Stimulated activated CD4-positive, alpha-beta T cell treated with anti-CD3 and anti-CD28 coated beads, Interleukin-2, amount 100 ng/mL, for 48 hours (primary cell): ENCODE measurements around the gene ATXN7L1.
"Not testable (repeated sequence)": the region's sequence is repeated elsewhere in the genome, so short reads cannot be mapped to it uniquely, and the experiment has no call there.

Experiments used
- DNase-seq, 2 donors: peaks; one replicate each; pipeline ENCODE4 v3.0.0-alpha.2; 2020

ATXN7L1 gene

DNA sequence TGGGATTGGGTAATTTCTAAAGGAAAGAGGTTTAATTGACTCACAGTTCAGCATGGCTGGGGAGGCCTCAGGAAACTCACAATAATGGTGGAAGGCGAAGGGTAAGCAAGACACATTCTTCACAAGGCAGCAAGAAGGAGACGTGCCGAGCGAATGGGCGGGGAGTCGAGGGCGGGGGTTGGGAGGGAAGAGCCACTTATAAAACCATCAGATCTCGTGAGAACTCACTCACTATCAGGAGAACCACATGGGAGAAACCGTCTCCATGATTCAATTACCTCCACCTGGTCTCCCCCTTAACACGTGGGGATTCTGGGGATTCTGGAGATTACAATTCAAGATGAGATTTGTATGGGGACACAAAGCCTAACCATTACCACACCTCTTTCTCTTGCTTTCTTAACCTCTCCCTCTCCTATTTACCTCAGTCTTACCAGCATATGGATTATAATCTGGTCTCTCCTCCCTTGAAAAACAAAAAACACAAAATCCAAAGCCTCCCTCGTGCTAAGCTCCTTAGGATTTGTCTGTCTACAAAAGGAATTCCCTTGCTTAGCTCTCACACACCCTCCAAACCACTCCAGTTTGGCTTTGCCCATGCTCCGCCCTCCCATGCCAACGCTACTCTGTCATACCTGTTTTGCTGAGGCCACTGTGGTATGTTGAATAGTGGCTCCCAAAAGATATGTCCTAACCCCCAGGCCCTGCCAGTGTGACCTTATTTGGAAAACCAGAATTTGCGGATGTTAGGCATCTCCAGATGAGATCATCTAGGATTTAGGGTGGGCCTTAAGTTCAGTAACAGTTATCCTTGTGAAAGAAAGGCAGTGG is 275.5 kb downstream of the ATXN7L1 start:
- DNase-seq = no peak

DNA sequence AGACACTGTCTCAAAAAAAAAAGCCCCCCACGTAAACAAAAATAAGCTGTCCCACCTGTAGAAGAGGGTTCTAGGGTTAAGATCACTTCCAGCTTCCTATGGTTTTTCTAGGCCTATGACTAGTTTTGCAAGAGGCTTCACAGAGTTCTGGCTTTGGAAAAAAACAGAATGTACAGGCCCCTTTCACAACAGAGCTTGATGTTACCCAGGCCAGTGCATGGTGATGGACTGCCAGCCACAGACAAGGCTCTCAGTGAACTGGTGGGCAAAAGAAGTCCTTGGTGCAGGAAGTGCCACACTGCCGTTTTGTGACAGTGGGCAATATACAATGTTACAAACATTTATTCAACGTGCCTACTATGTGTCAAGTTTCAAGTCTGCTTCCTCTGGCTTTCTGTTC is 276.8 kb downstream of the ATXN7L1 start:
- no peak for DNase-seq

DNA sequence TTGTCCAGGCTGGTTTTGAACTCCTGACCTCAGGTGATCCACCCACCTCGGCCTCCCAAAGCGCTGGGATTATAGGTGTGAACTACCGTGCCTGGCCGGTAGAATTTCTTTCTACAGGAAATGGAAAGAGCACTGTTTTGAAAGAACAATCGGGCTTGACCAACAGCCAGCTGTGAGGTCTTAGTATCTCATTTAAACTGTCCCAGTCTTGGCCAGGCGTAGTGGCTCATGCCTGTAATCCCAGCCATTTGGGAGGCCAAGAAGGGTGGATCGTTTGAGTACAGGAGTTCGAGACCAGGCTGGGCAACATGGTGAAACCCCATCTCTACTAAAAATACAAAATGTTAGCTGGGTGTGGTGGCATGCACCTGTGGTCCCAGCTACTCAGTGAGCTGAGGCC is 277.3 kb downstream of the ATXN7L1 start:
- DNase-seq = not testable (repeated sequence)

DNA sequence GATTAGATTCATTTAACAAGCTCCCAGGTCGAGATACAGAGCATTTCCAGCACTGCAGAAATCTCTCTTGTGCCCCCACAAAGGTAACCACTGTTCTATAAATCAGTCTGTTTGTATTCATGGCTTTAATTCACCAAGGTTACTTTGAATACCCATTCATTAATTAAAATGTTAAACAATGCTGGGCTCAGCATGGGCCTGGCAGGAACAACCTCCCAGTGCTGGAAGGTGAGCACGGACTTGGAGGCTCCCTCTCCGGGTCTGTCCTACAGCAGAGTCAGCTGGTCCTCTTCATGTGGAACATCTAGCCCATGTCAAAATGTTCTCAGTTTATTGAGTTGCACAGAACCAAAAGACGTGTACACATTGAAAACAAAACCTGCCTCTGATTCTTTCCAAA is 279.5 kb downstream of the ATXN7L1 start:
- no peak for DNase-seq

- DNase-seq = no peak
Measured at GRCh38 chr7:105594034-105594433, 282.4 kb downstream of the ATXN7L1 start.

- DNase-seq = no peak
Measured at GRCh38 chr7:105591522-105591921, 284.9 kb downstream of the ATXN7L1 start.

GRCh38 chr7:105590793-105591192 is 285.6 kb downstream of the ATXN7L1 start:
- DNase-seq = no peak

DNA sequence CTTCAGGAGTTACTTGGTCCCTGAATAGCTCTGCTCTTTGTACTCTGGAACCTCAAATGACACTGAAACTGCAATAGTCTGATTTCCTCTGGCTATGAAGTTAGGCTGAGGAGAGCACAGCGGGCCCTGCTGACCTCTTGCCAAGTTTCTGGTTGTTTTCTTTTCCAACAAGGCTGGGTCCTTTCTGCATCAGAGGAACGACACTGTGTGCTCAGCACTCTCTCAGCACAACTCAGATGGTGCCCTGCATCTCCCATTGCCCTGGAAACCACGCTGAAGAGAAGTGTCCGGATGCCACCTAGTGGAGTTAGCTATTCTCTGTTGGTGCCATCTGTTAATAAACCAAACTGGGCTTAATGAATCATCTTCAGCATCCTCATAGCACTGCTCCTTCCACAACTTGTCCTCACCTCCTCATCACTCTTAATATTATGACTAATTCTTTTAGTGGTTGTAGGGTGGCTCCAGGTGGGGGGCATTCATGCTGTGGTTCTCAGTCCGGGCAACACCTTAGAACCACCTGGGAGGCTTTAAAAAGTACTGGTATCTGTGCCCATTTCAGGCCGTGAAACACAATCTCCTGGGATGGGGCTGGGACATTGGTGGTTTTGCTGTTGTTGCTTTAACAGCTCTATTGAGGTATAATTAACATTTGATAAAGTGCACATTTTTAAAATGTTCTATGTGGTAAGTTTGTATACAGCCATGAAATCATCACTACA is 286.9 kb downstream of the ATXN7L1 start:
- peak; percentile 25 to 42 for DNase-seq

DNA sequence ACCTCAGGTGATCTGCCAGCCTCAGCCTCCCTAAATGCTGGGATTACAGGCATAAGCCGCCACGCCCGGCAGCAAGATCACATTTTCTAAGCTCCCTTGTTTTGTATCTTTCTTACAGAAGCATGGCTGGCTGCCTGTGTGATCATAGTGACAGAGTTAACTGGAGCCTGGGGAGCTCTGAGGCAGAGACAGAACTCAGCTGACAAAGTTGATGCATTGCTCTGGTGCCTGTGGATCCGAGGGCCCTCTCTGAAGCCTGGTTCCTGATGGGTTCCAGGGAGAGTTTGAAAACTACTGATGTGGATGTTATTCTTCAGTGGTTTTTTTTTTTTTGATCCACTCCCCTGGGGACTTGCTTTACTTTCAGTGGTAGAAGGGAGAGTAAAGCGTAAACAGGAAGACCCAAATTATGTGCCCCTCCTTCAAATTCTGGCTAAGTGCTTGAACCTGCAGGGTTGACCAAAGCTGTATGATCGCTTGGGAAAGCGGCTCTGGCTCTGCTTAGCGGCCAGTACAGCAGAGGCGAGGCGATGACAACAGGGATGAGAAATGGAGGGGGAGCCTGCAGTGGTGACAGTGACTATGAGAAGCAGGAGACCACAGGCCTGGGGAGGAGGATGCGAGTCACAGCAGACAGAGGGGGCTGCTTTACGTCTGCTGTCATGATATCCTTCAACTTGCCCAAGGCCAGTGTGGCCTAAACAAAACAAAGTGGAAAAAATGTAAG is 288.3 kb downstream of the ATXN7L1 start:
- DNase-seq = no peak

- no peak for DNase-seq
Measured at GRCh38 chr7:105585850-105586500, 290.4 kb downstream of the ATXN7L1 start.

DNA sequence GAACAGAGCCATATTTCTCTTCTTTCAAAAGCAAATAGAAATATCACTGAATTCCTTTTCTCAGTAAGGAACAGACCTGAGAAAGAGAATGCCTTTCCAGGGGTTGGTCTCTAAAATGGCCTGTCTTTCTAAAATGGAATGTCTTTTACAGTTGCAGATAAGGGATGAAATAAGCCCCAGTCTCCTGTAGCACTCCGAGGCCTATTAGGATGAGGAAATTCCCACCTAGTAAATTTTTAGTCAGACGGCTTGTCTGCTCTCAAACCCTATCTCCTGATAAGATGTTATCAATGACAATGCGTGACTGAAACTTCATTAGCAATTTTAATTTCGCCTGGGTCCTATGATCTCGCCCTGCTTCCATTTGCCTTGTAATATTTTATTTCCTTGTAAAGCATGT is 292.2 kb downstream of the ATXN7L1 start:
- no peak for DNase-seq

DNA sequence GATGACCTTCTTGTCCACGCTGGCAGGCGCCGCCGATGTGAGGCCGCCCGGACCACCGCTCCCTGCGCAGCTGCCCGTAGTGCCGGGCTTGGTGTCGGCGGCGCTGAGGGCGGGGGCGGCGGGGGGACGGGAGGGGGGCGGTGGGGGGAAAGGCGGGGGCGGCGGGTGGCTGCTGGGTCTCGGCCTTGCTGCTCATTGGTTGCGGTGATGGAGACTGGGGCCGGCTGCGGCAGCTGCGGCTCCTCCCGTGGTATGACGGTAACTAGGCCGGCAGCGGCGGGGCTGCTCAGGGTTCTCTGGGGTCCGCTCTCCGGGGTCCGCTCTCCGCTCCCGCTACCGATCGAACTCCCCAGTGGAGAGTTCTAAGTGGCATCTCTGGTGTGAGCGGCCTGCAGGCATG is 293.3 kb downstream of the ATXN7L1 start:
- no peak for DNase-seq

GRCh38 chr7:105581066-105581811 is 295.2 kb downstream of the ATXN7L1 start, which contains the start of gene EFCAB10:
Gene EFCAB10 (minus strand): TSS chr7:105581493. CDS start chr7:105581463, 30 bp downstream.
- DNase-seq = peak; percentile 46 to 47

GRCh38 chr7:105580022-105580740 is 296.2 kb downstream of the ATXN7L1 start:
- DNase-seq = no peak

- no peak for DNase-seq
Measured at GRCh38 chr7:105578496-105578895, 297.9 kb downstream of the ATXN7L1 start.

GRCh38 chr7:105577251-105577650 is 299.1 kb downstream of the ATXN7L1 start:
- DNase-seq = no peak

- no peak for DNase-seq
Measured at GRCh38 chr7:105571891-105572290, 304.5 kb downstream of the ATXN7L1 start.

DNA sequence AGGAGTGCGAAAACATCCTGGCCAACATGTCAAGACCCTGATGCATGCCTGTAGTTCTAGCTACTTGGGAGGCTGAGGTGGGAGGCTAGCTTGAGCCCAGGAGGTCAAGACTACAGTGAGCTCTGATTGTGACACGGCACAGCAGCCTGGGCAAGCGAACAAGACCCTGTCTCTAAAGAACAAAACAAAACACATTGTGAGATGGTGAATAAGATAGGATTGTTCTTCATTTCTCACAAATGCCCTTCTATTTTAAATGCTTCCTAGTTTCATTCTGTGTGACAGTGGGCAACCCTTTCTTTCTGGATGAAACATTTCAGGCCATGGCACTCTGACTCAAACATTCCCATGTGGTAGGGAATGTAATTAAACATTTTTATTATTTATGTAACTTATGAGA is 308.6 kb downstream of the ATXN7L1 start:
- DNase-seq = no peak

DNA sequence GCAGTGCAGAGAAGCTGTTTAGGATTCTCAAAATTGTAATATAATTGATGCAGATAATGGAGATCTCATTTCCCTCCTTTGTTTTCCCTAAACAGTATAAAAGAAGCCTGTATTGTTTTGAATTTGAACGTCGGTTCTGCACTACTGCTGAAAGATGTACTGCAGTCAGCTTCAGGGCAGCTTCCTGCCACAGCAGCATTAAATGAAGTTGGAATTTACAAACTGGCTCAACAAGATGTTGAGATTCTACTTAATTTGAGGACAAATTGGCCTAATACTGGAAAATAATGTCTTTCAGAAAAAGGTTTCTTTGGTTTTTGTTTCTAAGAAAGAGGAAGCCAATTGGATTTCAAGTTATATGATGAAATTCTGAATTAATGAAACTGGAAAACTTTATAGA is 309.4 kb downstream of the ATXN7L1 start:
- no peak for DNase-seq

- DNase-seq = no peak
Measured at GRCh38 chr7:105565190-105565589, 311.2 kb downstream of the ATXN7L1 start.

- DNase-seq = no peak
Measured at GRCh38 chr7:105559926-105560325, 316.5 kb downstream of the ATXN7L1 start.
